NOMO-1 treated with DMSO at 0.1 percent for 48 hours (cell line): Measurements from ENCODE around the gene RSPRY1.
"Not testable (repeated sequence)": the region's sequence is repeated elsewhere in the genome, so short reads cannot be mapped to it uniquely, and the experiment has no call there.

Experiments used
- DNase-seq: peaks from one replicate; lab custom pipeline; 2025; ENCODE audit not compliant: unreplicated experiment; lab: John Stamatoyannopoulos, UW

Gene RSPRY1

GRCh38 chr16:57185446-57185944 is 634 bp upstream of the RSPRY1 start:
- no peak for DNase-seq

- DNase-seq: peak; percentile 6
Observed at GRCh38 chr16:57186872-57187854, 1.0 kb downstream of the RSPRY1 start.

- not testable (repeated sequence) for DNase-seq
Observed at GRCh38 chr16:57187902-57188710, 2.0 kb downstream of the RSPRY1 start.

GRCh38 chr16:57188711-57189002 is 2.5 kb downstream of the RSPRY1 start:
- DNase-seq: no peak

- not testable (repeated sequence) for DNase-seq
Observed at GRCh38 chr16:57189527-57189926, 3.4 kb downstream of the RSPRY1 start.

- no peak for DNase-seq
Observed at GRCh38 chr16:57190136-57190535, 4.0 kb downstream of the RSPRY1 start.

- no peak for DNase-seq
Observed at GRCh38 chr16:57191056-57191571, 5.0 kb downstream of the RSPRY1 start.

- DNase-seq: no peak
Observed at GRCh38 chr16:57192146-57192545, 6.0 kb downstream of the RSPRY1 start.

- DNase-seq: no peak
Observed at GRCh38 chr16:57192720-57193486, 6.8 kb downstream of the RSPRY1 start.

- no peak for DNase-seq
Observed at GRCh38 chr16:57194512-57194911, 8.4 kb downstream of the RSPRY1 start.

GRCh38 chr16:57196286-57196685 is 10.2 kb downstream of the RSPRY1 start:
- DNase-seq: no peak

GRCh38 chr16:57196753-57197152 is 10.6 kb downstream of the RSPRY1 start:
- DNase-seq: no peak

GRCh38 chr16:57200321-57200720 is 14.2 kb downstream of the RSPRY1 start:
- DNase-seq: not testable (repeated sequence)

- DNase-seq: not testable (repeated sequence)
Observed at GRCh38 chr16:57200926-57201325, 14.8 kb downstream of the RSPRY1 start.

GRCh38 chr16:57202095-57202886 is 16.2 kb downstream of the RSPRY1 start:
- no peak for DNase-seq

GRCh38 chr16:57203451-57203850 is 17.3 kb downstream of the RSPRY1 start:
- DNase-seq: no peak

GRCh38 chr16:57204675-57205074 is 18.5 kb downstream of the RSPRY1 start:
- no peak for DNase-seq

GRCh38 chr16:57208926-57209325 is 22.8 kb downstream of the RSPRY1 start:
- no peak for DNase-seq

GRCh38 chr16:57209780-57210179 is 23.7 kb downstream of the RSPRY1 start:
- DNase-seq: no peak

- no peak for DNase-seq
Observed at GRCh38 chr16:57213462-57213861, 27.3 kb downstream of the RSPRY1 start.
